ENCODE measurements around the gene IL6ST.

IL6ST gene

DNA sequence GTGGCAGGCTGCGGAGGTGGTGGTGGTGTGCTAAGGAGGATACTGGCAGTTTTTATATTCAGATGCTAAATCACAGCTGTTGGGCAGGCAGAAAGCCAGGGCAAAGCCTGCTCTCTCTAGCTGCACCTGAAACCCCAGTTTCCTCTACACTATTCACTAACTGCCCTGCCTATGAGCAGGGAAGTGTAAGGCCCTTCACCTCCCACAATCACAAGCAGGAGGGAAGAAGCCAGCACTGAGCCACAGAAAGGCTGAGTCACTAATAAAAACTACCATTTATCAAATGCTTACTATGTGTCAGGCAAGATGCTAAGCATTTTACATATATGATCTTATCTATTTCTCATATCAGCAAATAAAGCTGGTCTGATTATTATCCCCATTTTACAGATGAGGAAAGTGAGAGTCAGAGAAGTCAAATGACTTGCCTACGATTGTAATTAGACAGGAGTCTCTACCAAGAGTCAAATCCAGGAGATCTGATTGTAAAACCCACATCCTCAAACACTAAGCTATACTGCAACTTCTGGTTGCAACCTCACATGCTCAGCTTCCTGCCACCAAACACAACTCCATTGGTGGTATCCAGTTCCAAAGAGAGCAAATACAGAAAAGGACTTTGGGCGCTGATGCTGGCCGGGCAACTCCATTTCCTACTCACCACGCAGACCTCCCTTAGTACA, 17.7 kb upstream of the IL6ST start:
- no peak for TF ChIP-seq EZH2 (IDR thresholded peaks at IDR 0.05; ENCODE audit: borderline replicate concordance, low read length)
- TF ChIP-seq, protein P1, sequence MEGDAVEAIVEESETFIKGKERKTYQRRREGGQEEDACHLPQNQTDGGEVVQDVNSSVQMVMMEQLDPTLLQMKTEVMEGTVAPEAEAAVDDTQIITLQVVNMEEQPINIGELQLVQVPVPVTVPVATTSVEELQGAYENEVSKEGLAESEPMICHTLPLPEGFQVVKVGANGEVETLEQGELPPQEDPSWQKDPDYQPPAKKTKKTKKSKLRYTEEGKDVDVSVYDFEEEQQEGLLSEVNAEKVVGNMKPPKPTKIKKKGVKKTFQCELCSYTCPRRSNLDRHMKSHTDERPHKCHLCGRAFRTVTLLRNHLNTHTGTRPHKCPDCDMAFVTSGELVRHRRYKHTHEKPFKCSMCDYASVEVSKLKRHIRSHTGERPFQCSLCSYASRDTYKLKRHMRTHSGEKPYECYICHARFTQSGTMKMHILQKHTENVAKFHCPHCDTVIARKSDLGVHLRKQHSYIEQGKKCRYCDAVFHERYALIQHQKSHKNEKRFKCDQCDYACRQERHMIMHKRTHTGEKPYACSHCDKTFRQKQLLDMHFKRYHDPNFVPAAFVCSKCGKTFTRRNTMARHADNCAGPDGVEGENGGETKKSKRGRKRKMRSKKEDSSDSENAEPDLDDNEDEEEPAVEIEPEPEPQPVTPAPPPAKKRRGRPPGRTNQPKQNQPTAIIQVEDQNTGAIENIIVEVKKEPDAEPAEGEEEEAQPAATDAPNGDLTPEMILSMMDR (IDR thresholded peaks at IDR 0.05; ENCODE audit: low read length) = no peak
- Histone ChIP-seq H3F3A (ENCODE audit: insufficient read depth, low read length) (no peaks in the 10 kb centered on the region), H2AFZ (ENCODE audit: low read length) (no peak overlapping the region), H3K9me2 (ENCODE audit: low read depth, low read length) (no peaks in the 10 kb centered on the region), H3K79me2 (ENCODE audit: insufficient read depth, low read length) (no peaks in the 10 kb centered on the region), H3K4me1 (ENCODE audit: insufficient read depth, low read length, severe bottlenecking) (no peaks in the 10 kb centered on the region), H3K27me3 (ENCODE audit: insufficient read depth, low read length) (no peaks in the 10 kb centered on the region), H3K9ac (ENCODE audit: low read length) (no peak overlapping the region), H4K20me1 (ENCODE audit: insufficient read depth, low read length) (no peaks in the 10 kb centered on the region), H3K4me3 (ENCODE audit: low read depth, low read length, poor library complexity, severe bottlenecking) (no peak overlapping the region), H3K9me3 (ENCODE audit: low read length) (no peaks in the 10 kb centered on the region), H3K27ac (ENCODE audit: low read depth, low read length, poor library complexity, severe bottlenecking) (no peak overlapping the region), H3K4me2 (ENCODE audit: low read length) (no peak overlapping the region), H3K36me3 (ENCODE audit: insufficient read depth, low read length) (no peaks in the 10 kb centered on the region)

DNA sequence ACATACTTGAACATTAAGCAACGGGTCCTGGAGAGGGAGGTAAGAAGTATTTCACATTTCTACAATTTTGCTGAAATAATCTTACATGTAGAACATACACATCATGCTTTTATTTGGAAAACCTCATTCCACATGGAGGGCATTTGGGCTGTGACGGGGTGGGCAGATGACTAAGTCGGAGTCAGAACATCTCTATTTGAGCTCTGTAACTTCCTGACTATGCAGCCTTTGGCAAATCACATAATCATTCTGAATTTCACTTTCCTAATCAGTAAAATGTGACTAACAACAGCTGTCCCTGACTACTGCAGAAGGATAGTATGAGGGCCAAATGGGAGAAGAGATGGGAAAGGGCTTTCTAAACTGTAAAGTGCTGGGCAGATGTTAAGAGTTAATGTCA, 17.1 kb upstream of the IL6ST start:
- H3K4me3 ChIP-seq (ENCODE audit: low read depth, low read length, poor library complexity, severe bottlenecking) = no peak overlapping the region
- no peaks in the 10 kb centered on the region for H3K36me3 ChIP-seq (ENCODE audit: insufficient read depth, low read length)
- no peaks in the 10 kb centered on the region for H3K4me1 ChIP-seq (ENCODE audit: insufficient read depth, low read length, severe bottlenecking)
- H3K79me2 ChIP-seq (ENCODE audit: insufficient read depth, low read length) = no peaks in the 10 kb centered on the region
- H3K27me3 ChIP-seq (ENCODE audit: insufficient read depth, low read length) = no peaks in the 10 kb centered on the region
- no peak overlapping the region for H3K9ac ChIP-seq (ENCODE audit: low read length)
- no peak for TF ChIP-seq EZH2 (IDR thresholded peaks at IDR 0.05; ENCODE audit: borderline replicate concordance, low read length)
- TF ChIP-seq, protein P1 (IDR thresholded peaks at IDR 0.05; ENCODE audit: low read length) = no peak
- H4K20me1 ChIP-seq (ENCODE audit: insufficient read depth, low read length) = no peaks in the 10 kb centered on the region
- H3F3A ChIP-seq (ENCODE audit: insufficient read depth, low read length) = no peaks in the 10 kb centered on the region
- H2AFZ ChIP-seq (ENCODE audit: low read length) = no peak overlapping the region
- H3K9me2 ChIP-seq (ENCODE audit: low read depth, low read length) = no peaks in the 10 kb centered on the region
- no peak overlapping the region for H3K27ac ChIP-seq (ENCODE audit: low read depth, low read length, poor library complexity, severe bottlenecking)
- H3K4me2 ChIP-seq (ENCODE audit: low read length) = no peak overlapping the region
- no peaks in the 10 kb centered on the region for H3K9me3 ChIP-seq (ENCODE audit: low read length)

DNA sequence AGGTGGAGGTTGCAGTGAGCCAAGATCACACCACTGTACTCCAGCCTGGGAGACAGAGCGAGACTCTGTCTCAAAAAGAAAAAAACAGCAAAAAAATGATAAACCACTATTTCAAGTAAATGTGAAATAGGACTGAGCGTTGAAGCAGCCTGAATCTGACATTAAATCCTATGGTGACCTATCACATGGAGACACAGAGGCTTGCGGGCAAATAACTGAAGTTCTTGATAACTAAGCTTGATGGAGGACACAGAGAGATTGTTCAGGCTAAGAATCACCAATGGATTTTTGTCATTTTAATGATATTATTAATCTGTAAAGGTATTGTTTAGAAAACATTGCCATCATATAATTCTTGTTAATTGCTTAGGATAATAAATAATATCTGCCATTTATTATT, 15.7 kb upstream of the IL6ST start:
- H3K9me3 ChIP-seq (ENCODE audit: low read length) = no peaks in the 10 kb centered on the region
- no peak overlapping the region for H3K27ac ChIP-seq (ENCODE audit: low read depth, low read length, poor library complexity, severe bottlenecking)

More for the DNA sequence above, 15.7 kb upstream of the IL6ST start:
- Histone ChIP-seq H3K4me3 (ENCODE audit: low read depth, low read length, poor library complexity, severe bottlenecking) (no peak overlapping the region), H2AFZ (ENCODE audit: low read length) (no peak overlapping the region), H3K4me1 (ENCODE audit: insufficient read depth, low read length, severe bottlenecking) (no peaks in the 10 kb centered on the region), H4K20me1 (ENCODE audit: insufficient read depth, low read length) (no peaks in the 10 kb centered on the region), H3K9me2 (ENCODE audit: low read depth, low read length) (no peaks in the 10 kb centered on the region), H3K27me3 (ENCODE audit: insufficient read depth, low read length) (no peaks in the 10 kb centered on the region), H3K9ac (ENCODE audit: low read length) (no peak overlapping the region), H3K79me2 (ENCODE audit: insufficient read depth, low read length) (no peaks in the 10 kb centered on the region), H3K4me2 (ENCODE audit: low read length) (no peak overlapping the region), H3F3A (ENCODE audit: insufficient read depth, low read length) (no peaks in the 10 kb centered on the region), H3K36me3 (ENCODE audit: insufficient read depth, low read length) (no peaks in the 10 kb centered on the region)
- TF ChIP-seq EZH2 (IDR thresholded peaks at IDR 0.05; ENCODE audit: borderline replicate concordance, low read length) = no peak
- TF ChIP-seq, protein P1 (IDR thresholded peaks at IDR 0.05; ENCODE audit: low read length) = no peak
